ENCODE data around the gene TMEM150C. TPM values are rescaled to one million over a fixed set of nuclear protein-coding genes. Genes with fewer than 3 reads are reported as not detected.

TMEM150C gene
- total RNA-seq, 1 donor from 2014 or later: 8.5 TPM

DNA sequence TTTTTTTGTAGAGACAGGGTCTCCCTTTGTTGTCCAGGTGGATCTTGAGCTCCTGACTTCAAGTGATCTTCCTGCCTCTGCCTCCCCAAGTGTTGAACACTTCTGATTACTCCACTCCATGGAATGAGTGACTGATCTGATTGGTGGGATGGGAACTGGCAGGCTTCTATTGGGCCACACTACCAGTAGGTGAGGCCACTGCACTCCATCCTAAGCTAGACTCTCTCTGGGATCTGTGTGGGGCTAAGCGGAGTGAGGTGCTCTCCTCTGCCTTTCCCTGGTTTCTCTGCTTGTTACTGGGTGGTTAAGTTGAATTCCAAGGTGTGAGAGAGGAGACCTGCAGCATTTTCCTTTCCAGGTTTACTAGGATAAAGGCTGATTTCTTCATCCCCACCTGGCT lies 72.7 kb downstream of the TMEM150C start:
- peaks cover 24% of the 10 kb centered on the region for H3K4me1 Mint-ChIP-seq
- no peaks in the 10 kb centered on the region for H3K27me3 Mint-ChIP-seq (ENCODE audit: low read depth)
- H3K27ac Mint-ChIP-seq (ENCODE audit: unreplicated experiment): no peak overlapping the region
- no peak for TF ChIP-seq CTCF (conservative IDR thresholded peaks at IDR 0.05)
- no peak overlapping the region for H3K4me3 Mint-ChIP-seq
- no peak for DNase-seq (ENCODE audit: low read depth, low spot score)
- H3K9me3 Mint-ChIP-seq: no peaks in the 10 kb centered on the region
- peaks cover 6% of the 10 kb centered on the region for H3K36me3 Mint-ChIP-seq (ENCODE audit: low read depth)

DNA sequence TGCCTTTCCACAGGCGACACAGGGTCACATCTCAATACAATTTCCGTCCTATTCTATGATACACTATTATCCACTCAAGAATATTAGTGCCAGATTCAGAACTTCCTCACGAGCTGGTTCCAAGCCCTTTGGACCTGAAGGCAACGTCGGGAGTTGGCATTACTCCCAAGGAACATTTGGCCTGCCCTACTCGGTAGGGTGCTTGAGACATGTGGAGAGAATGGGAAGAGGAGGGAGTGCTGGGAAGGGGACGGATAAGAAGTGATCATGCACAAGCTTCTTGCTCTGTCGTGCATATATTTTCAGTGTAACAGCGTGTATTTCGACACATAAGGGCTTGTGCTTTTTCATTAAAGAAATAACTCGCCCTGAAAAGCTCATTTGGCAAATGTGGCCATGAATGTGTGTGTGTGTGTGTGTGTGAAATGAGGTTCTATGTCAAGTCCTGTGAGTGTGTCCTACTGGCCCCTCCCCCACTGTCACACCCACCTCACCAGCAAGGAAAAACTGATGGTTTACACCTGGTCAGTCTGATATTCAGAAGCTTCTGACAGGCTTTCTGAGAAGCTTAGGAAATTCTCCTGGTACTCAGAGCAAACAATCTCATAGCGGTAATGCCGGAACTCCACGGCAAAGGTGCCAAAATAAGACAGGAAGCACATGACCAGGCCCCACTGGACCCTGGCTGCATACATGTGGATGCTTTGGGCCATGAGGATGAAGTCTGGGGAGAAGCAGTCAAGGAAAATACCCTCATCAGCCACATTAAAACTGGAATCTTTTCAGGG lies 76.6 kb downstream of the TMEM150C start:
- TF ChIP-seq CTCF (conservative IDR thresholded peaks at IDR 0.05): no peak
- H3K9me3 Mint-ChIP-seq: no peaks in the 10 kb centered on the region
- peaks cover 13% of the 10 kb centered on the region for H3K4me1 Mint-ChIP-seq
- no peak overlapping the region for H3K27ac Mint-ChIP-seq (ENCODE audit: unreplicated experiment)
- no peaks in the 10 kb centered on the region for H3K27me3 Mint-ChIP-seq (ENCODE audit: low read depth)
- H3K4me3 Mint-ChIP-seq: no peak overlapping the region
- peaks cover 8% of the 10 kb centered on the region for H3K36me3 Mint-ChIP-seq (ENCODE audit: low read depth)
- DNase-seq (ENCODE audit: low read depth, low spot score): no peak

DNA sequence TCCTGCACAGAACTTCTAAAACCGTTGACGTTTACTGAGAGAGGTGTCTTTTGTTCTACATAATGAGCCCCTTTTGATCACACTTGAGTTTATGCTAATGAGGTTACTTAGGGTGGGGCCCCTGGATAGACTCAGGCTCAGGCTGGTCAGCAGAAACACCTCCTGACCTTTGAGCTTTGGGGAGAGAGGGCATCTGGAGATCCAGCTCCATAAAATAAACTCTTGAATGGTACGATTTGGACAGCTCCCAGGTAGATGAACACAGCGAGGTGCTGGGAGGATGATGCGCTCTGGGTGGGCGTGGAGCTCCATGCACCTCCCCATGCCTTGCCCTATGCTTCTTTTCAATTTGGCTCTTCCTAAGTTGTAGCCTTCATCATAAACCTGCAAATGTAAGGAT lies 79.4 kb downstream of the TMEM150C start:
- no peak for TF ChIP-seq CTCF (conservative IDR thresholded peaks at IDR 0.05)
- no peak overlapping the region for H3K27ac Mint-ChIP-seq (ENCODE audit: unreplicated experiment)
- DNase-seq (ENCODE audit: low read depth, low spot score): no peak
- peaks cover 3% of the 10 kb centered on the region for H3K4me1 Mint-ChIP-seq
- no peaks in the 10 kb centered on the region for H3K27me3 Mint-ChIP-seq (ENCODE audit: low read depth)
- H3K4me3 Mint-ChIP-seq: no peak overlapping the region
- peaks cover 5% of the 10 kb centered on the region for H3K36me3 Mint-ChIP-seq (ENCODE audit: low read depth)
- H3K9me3 Mint-ChIP-seq: peaks cover 6% of the 10 kb centered on the region

DNA sequence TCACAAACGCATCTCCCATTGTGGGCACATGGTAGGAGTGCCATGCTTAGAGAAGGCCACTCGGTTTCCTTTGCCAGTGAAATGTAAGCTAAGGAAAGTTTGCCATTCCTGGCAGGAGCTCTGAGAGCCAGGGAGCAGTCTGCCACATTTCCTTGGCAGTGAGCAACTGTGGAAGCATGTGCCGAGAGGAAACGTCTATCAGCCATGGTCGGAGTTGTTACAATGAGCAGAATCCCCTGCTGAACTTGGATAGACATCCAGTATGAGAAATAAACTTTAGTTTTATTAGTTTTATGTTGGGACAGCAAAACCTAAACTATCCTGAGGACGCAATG lies 80.3 kb downstream of the TMEM150C start:
- no peaks in the 10 kb centered on the region for H3K27me3 Mint-ChIP-seq (ENCODE audit: low read depth)
- no peak for DNase-seq (ENCODE audit: low read depth, low spot score)
- peaks cover 6% of the 10 kb centered on the region for H3K9me3 Mint-ChIP-seq
- no peak for TF ChIP-seq CTCF (conservative IDR thresholded peaks at IDR 0.05)
- H3K36me3 Mint-ChIP-seq (ENCODE audit: low read depth): peaks cover 5% of the 10 kb centered on the region
- H3K4me3 Mint-ChIP-seq: no peak overlapping the region
- H3K27ac Mint-ChIP-seq (ENCODE audit: unreplicated experiment): no peak overlapping the region
- peaks cover 1% of the 10 kb centered on the region for H3K4me1 Mint-ChIP-seq

DNA sequence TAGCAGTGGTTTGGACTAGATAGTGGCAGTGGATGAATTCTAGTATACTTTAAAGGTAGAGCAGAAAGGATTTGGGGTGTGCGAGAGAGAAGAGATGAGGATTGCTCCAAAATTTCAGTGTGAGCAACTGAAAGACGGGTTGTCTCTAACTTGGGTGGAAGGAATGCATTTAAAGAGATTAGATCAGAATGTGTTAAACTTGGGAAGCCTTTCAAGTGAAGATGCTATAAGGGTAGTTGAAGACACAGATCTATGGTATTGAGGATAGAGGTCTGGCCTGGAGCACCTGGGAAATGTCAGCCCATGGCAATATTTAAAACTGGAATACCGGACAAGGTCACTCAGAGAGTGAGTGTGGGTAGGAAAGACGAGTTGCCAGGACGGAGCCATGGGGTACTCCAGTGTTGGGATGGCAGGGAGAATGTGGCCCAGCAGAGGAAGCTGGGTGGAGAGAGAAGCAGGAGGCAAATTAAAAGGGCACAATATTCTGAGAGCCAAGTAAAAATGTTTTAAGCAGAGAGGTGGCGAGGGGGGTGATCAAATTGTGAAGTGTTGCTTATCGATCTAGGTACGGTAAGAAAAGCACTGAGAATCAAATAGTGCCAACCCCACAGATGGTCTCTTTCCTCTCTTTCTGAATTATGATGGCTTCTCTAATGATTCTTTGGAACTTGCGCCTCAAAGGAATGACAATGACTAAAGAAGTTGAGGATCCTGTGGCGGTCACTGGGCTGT lies 80.8 kb downstream of the TMEM150C start:
- H3K27me3 Mint-ChIP-seq (ENCODE audit: low read depth): no peaks in the 10 kb centered on the region
- peaks cover 6% of the 10 kb centered on the region for H3K9me3 Mint-ChIP-seq
- no peaks in the 10 kb centered on the region for H3K4me1 Mint-ChIP-seq
- TF ChIP-seq CTCF (conservative IDR thresholded peaks at IDR 0.05): no peak
- H3K4me3 Mint-ChIP-seq: no peak overlapping the region
- H3K36me3 Mint-ChIP-seq (ENCODE audit: low read depth): peaks cover 5% of the 10 kb centered on the region
- DNase-seq (ENCODE audit: low read depth, low spot score): no peak
- H3K27ac Mint-ChIP-seq (ENCODE audit: unreplicated experiment): no peak overlapping the region

Measured in neural crest cell (in vitro differentiated cells).